ENCODE measurements around the gene ANGPTL7. TPM values are rescaled to one million over a fixed set of nuclear protein-coding genes. Genes with fewer than 3 reads are reported as not detected.

ANGPTL7 gene
- polyA plus RNA-seq, 1 experiment: not detected

- POLR2A ChIA-PET: no interaction called here
These were observed 38.2 kb downstream of the ANGPTL7 start for GRCh38 chr1:11227106-11228077.

GRCh38 chr1:11229203-11229602, 40.0 kb downstream of the ANGPTL7 start:
- POLR2A ChIA-PET: no interaction called here
- H3K27me3 ChIP-seq (ENCODE audit: control insufficient read depth, insufficient read depth, low read length): no peaks in the 10 kb centered on the region
- CTCF ChIA-PET: interaction anchor here (1.0 to 6.0 kb wide), 2 partner anchors 12 to 413 kb away, joined by 7 to 22 read pairs; no protein-coding TSS in a partner anchor
- no peak overlapping the region for H3K4me3 ChIP-seq (ENCODE audit: low read depth, low read length)
- no peak for TF ChIP-seq CTCF (IDR thresholded peaks at IDR 0.05; ENCODE audit: insufficient read depth, low read depth, low read length)
- peaks cover 14% of the 10 kb centered on the region for H3K36me3 ChIP-seq (ENCODE audit: control insufficient read depth, insufficient read depth, low read length)
- no peak for DNase-seq (ENCODE audit: low read depth)

More at GRCh38 chr1:11227106-11228077, 38.2 kb downstream of the ANGPTL7 start:
- Histone ChIP-seq H3K27me3 (ENCODE audit: control insufficient read depth, insufficient read depth, low read length) (no peaks in the 10 kb centered on the region), H3K36me3 (ENCODE audit: control insufficient read depth, insufficient read depth, low read length) (peaks cover 11% of the 10 kb centered on the region), H3K4me3 (ENCODE audit: low read depth, low read length) (no peak overlapping the region)
- CTCF ChIA-PET: interaction anchor here (1.1 to 6.0 kb wide), 5 partner anchors 8 to 415 kb away, joined by 3 to 22 read pairs (median 5); no protein-coding TSS in a partner anchor
- no peak for DNase-seq (ENCODE audit: low read depth)
- TF ChIP-seq CTCF (IDR thresholded peaks at IDR 0.05; ENCODE audit: insufficient read depth, low read depth, low read length): no peak

GRCh38 chr1:11233208-11233607, 44.1 kb downstream of the ANGPTL7 start:
- no peak overlapping the region for H3K4me3 ChIP-seq (ENCODE audit: low read depth, low read length)
- no peaks in the 10 kb centered on the region for H3K27me3 ChIP-seq (ENCODE audit: control insufficient read depth, insufficient read depth, low read length)
- ChIA-PET CTCF (interaction anchor here (0.6 to 2.4 kb wide), 8 partner anchors 9 to 417 kb away, joined by 3 to 8 read pairs (median 4); partner anchors contain the start of gene MTOR), POLR2A (no interaction called here)
- H3K36me3 ChIP-seq (ENCODE audit: control insufficient read depth, insufficient read depth, low read length): peaks cover 22% of the 10 kb centered on the region
- no peak for TF ChIP-seq CTCF (IDR thresholded peaks at IDR 0.05; ENCODE audit: insufficient read depth, low read depth, low read length)
- DNase-seq (ENCODE audit: low read depth): no peak

GRCh38 chr1:11237356-11237755, 48.2 kb downstream of the ANGPTL7 start:
- peaks cover 21% of the 10 kb centered on the region for H3K36me3 ChIP-seq (ENCODE audit: control insufficient read depth, insufficient read depth, low read length)
- H3K27me3 ChIP-seq (ENCODE audit: control insufficient read depth, insufficient read depth, low read length): no peaks in the 10 kb centered on the region
- ChIA-PET CTCF (interaction anchor here (6.6 to 7.0 kb wide), 2 partner anchors 200 to 407 kb away, joined by 36 to 102 read pairs; no protein-coding TSS in a partner anchor), POLR2A (no interaction called here)
- no peak overlapping the region for H3K4me3 ChIP-seq (ENCODE audit: low read depth, low read length)
- no peak for DNase-seq (ENCODE audit: low read depth)
- no peak for TF ChIP-seq CTCF (IDR thresholded peaks at IDR 0.05; ENCODE audit: insufficient read depth, low read depth, low read length)

GRCh38 chr1:11238311-11238710, 49.2 kb downstream of the ANGPTL7 start:
- ChIA-PET POLR2A (no interaction called here), CTCF (interaction anchor here (6.6 to 7.0 kb wide), 2 partner anchors 201 to 406 kb away, joined by 36 to 102 read pairs; no protein-coding TSS in a partner anchor)
- H3K36me3 ChIP-seq (ENCODE audit: control insufficient read depth, insufficient read depth, low read length): peaks cover 21% of the 10 kb centered on the region
- H3K4me3 ChIP-seq (ENCODE audit: low read depth, low read length): no peak overlapping the region
- no peak for TF ChIP-seq CTCF (IDR thresholded peaks at IDR 0.05; ENCODE audit: insufficient read depth, low read depth, low read length)
- DNase-seq (ENCODE audit: low read depth): no peak
- H3K27me3 ChIP-seq (ENCODE audit: control insufficient read depth, insufficient read depth, low read length): no peaks in the 10 kb centered on the region

Measured in BJ (cell line).